Heart left ventricle (tissue), 16 donors: ENCODE results near the gene SORCS2. TPM values are rescaled to one million over a fixed set of nuclear protein-coding genes. Genes with fewer than 3 reads are reported as not detected.

Experiments
- ATAC-seq, 4 donors: fragments of 200-7000 bp; cut with Tn5 transposase; one replicate each; pipeline ENCODE4 v1.9.1; 2020 to 2022; ENCODE audit warnings: moderate library complexity in 4 of 4, mild to moderate bottlenecking in 3 of 4, moderate number of reproducible peaks in 1 of 4
- DNase-seq, 5 donors: peaks; one replicate each; pipeline ENCODE4 v3.0.0-alpha.2; 2020
- H3K27ac ChIP-seq, 12 donors: fragments of 200-600 bp; sonication (generic) in 4 of 12; one replicate each; pipeline versions ENCODE4 v1.5.0 to v1.8.0; 2016 to 2022; ENCODE audit warnings: mild to moderate bottlenecking in 2 of 12
- H3K27me3 ChIP-seq, 9 donors: fragments of 200-600 bp; sonication (generic) in 2 of 9; one replicate each; pipeline versions ENCODE4 v1.5.1 to v1.8.0; 2016 to 2022; ENCODE audit warnings: mild to moderate bottlenecking in 3 of 9
- H3K36me3 ChIP-seq, 9 donors: fragments of 200-600 bp; sonication (generic) in 2 of 9; one replicate each; pipeline versions ENCODE4 v1.5.0 to v1.8.0; 2018 to 2022; ENCODE audit warnings: mild to moderate bottlenecking in 2 of 9
- H3K4me1 ChIP-seq, 12 donors: fragments of 200-600 bp; sonication (generic) in 4 of 12; one replicate each; pipeline versions ENCODE4 v1.5.0 to v1.8.0; 2016 to 2022; ENCODE audit warnings: mild to moderate bottlenecking in 3 of 12
- H3K4me3 ChIP-seq, 12 donors: fragments of 200-600 bp; sonication (generic) in 4 of 12; one replicate each; pipeline versions ENCODE4 v1.5.0 to v1.8.0; 2017 to 2022; ENCODE audit warnings: mild to moderate bottlenecking in 9 of 12, moderate library complexity in 4 of 12
- H3K9me3 ChIP-seq, 12 donors: fragments of 200-600 bp; sonication (generic) in 4 of 12; one replicate each; pipeline versions ENCODE4 v1.5.0 to v1.8.0; 2016 to 2022; ENCODE audit warnings: mild to moderate bottlenecking in 1 of 12
- CTCF ChIP-seq, 12 donors: fragments of 200-600 bp; sonication (generic) in 4 of 12; IDR thresholded peaks; one replicate each; pipeline versions ENCODE4 v1.5.0 to v1.8.0; 2018 to 2022; ENCODE audit warnings: antibody characterized with exemption in 12 of 12, mild to moderate bottlenecking in 5 of 12
- POLR2A ChIP-seq, 2 donors: fragments of 450-650 bp; IDR thresholded peaks; one replicate each; pipeline ENCODE4 v1.6.1; 2017; ENCODE audit warnings: antibody characterized with exemption in 2 of 2, mild to moderate bottlenecking in 2 of 2, moderate library complexity in 2 of 2
- WGBS, 4 donors: extraction: QIAGEN DNeasy Blood & Tissue Kit in 2 of 4; methylation state at CpG; one replicate each; pipeline versions ENCODE4 v1.1.5 to v1.1.7; 2013 to 2018; 5-methylcytosine and 5-hydroxymethylcytosine counted together
- intact Hi-C, 10 donors: fragments of 100-400 bp; cut with DNase I; formaldehyde crosslinking; loops; one replicate each; pipeline versions ENCODE4 v1.11.1 to v1.14.2; 2022
- polyA plus RNA-seq, 2 donors: library from polyadenylated mRNA; stranded (reverse); fragments of 200-250 nt; gene quantifications; one replicate each; pipeline ENCODE4 v1.2.3, GENCODE V29; 2013
- total RNA-seq, 9 donors: library from RNA; depleted of rRNA in 2 of 9; stranded (reverse); fragments of >200 nt in 2 of 9; fragmentation: NEBNext Ultra II Directional in 3 of 9; extraction: Animal tissue kit (Norgen Biotek cat#: 25700) in 3 of 9; gene quantifications; one replicate each; pipeline versions ENCODE4 v1.1.0 to v1.2.4, GENCODE V29; 2016 to 2023
- donor health status: ischemic (EF 13 %, LVEDD 7.1; RV severe dilation, severe dysfunction).
- donor health status: healthy with polysubstance abuse.
- donor health status: DM: no; HTN: yes; CAD: no.
- donor health status: DM: no; HTN: no; CAD: no.
- donor health status: ischemic (EF 25% LVEDD 6.9; RV normal size, moderate dysfunction).
- donor health status: ischemic (EF 25% LVEDD 5.7; RV mildly dilated, moderate dysfunction).
- donor health status: healthy.
- donor health status: DM: yes; HTN: yes; CAD: no.
- donor health status: ischemic (EF 35%, LVEDD 5.7; RV mildly dilated, moderate dysfunction).
- donor health status: nonischemic (EF 11% LVEDD 7.7; RV severe dilation, severe dysfunction).
- donor health status: DM: yes; HTN: yes; CAD: no.
- donor health status: PGD.
- donor health status: ischemic (EF 29% LVEDD 5.4; RV normal size, mild dysfunction).
- donor health status: nonischemic (EF 23%, LVEDD 6.1; RV moderate dilation, normal function).

SORCS2 gene
- total and polyA plus RNA-seq, 11 donors = 0.28 to 5.5 (median 2.4) TPM

DNA sequence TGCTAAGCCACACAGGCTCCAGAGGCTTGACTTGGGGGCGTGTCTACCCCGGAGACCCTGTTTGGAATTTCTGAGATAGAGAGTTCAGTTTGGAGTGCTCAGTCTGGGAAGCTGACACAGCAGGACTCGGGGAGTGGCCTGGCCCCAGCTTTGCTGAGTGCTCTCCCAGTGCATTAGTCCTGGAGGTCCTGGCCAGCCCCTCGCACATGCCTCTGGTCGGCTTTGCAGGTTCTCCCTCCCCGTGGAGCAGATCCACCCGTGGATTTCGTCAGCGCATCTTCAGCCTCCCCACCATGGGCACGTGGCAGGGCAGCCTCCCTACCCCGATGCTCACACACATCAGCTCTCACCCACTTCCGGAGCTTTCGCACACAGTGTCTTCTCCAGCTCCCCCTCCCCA lies 177.2 kb downstream of the SORCS2 start:
- Histone ChIP-seq H3K4me3 (no peak overlapping the region), H3K9me3 (no peaks in the 10 kb centered on the region), H3K36me3 (no peaks in the 10 kb centered on the region), H3K27ac (no peak overlapping the region), H3K27me3 (peaks cover 0 to 17% (median 0%) of the 10 kb centered on the region in 9 donors), H3K4me1 (peaks cover 0 to 16% (median 8%) of the 10 kb centered on the region in 12 donors)
- no peak for TF ChIP-seq POLR2A (IDR thresholded peaks at IDR 0.05)
- TF ChIP-seq CTCF (IDR thresholded peaks at IDR 0.05) = no peak
- intact Hi-C loops = no loop called here
- ATAC-seq = no peak
- peak in 1 of 5 donors; percentile 49 for DNase-seq
- WGBS, 4 donors = 74 to 82% (median 75%) methylated on average over 13 of the region's 13 CpGs

DNA sequence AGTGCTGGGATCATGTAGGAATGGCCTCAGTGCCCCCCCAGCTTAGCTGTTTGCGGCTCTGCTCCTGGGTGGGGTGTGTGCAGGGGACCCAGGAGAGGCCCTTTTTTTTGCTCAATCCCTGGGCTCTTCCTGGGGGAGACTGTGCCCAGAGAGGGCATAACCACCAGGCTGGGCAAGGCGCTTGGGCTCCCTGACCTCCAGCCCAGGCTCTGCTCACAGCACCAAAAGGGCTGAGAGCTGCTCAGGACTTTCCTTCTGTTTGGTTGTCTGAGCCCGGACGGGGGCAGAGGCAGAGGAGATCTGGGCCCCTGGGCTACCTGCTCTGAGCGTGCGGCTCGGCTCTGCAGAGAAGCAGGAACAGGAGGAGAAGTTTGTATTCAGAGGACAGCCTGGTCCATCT lies 177.7 kb downstream of the SORCS2 start:
- ATAC-seq (no peak), DNase-seq (peak in 1 of 5 donors; percentile 7)
- TF ChIP-seq CTCF (IDR thresholded peaks at IDR 0.05) (no peak), POLR2A (IDR thresholded peaks at IDR 0.05) (no peak)
- intact Hi-C loops = no loop called here
- no peak overlapping the region for H3K27ac ChIP-seq
- H3K36me3 ChIP-seq = no peaks in the 10 kb centered on the region
- H3K4me1 ChIP-seq = peaks cover 0 to 12% (median 5%) of the 10 kb centered on the region in 12 donors
- peaks cover 0 to 17% (median 0%) of the 10 kb centered on the region in 9 donors for H3K27me3 ChIP-seq
- H3K9me3 ChIP-seq = no peaks in the 10 kb centered on the region
- no peak overlapping the region for H3K4me3 ChIP-seq
- 74 to 89% (median 84%) methylated on average over 7 of the region's 7 CpGs for WGBS, 4 donors

DNA sequence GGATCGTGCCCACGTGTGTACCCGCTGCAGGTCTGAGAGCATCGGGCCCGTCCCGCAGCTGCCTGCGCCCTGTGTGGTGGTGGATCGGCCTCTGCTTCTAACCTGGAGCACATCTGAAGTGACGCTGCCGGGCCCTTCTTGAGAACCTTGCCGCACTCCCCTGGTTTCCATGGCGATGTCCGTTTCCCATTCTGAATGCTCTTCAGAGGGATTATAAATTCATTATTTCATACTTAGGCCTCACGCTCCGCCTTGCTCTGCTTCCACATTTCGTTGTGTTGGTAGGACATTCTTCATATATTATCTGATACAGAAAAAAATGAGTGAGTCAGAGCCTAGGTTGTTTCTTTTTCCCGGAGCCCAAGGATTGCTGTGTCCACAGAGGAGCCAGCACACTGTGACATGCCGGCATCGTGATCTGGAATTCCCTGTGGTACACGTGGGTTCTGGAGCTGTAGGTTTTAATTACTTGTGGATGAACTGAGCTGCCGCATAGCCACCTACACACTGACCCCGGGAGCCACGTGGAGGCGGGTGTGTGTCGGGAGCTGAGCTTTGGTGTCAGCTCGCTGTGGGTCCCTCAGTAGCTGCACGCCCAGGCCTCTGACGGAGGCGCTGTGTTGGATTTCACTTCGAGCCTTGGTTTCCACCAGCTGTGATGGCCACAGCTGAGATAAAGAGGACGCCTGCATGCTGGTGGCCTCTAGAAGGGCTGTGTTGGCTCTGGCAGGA lies 179.0 kb downstream of the SORCS2 start:
- no peak overlapping the region for H3K27ac ChIP-seq
- H3K4me3 ChIP-seq = no peak overlapping the region
- intact Hi-C loops = no loop called here
- ATAC-seq (no peak), DNase-seq (peak in 1 of 5 donors; percentile 52)
- WGBS, 4 donors = 79 to 86% (median 84%) methylated on average over 25 to 31 of the region's 31 CpGs
- H3K27me3 ChIP-seq = peaks cover 0 to 17% (median 0%) of the 10 kb centered on the region in 9 donors
- H3K9me3 ChIP-seq = no peaks in the 10 kb centered on the region
- no peaks in the 10 kb centered on the region for H3K36me3 ChIP-seq
- no peaks in the 10 kb centered on the region for H3K4me1 ChIP-seq
- TF ChIP-seq CTCF (IDR thresholded peaks at IDR 0.05) (no peak), POLR2A (IDR thresholded peaks at IDR 0.05) (no peak)

- H3K27ac ChIP-seq = no peak overlapping the region
- H3K9me3 ChIP-seq = no peaks in the 10 kb centered on the region
- H3K36me3 ChIP-seq = no peaks in the 10 kb centered on the region
- intact Hi-C loops = no loop called here
- 76 to 87% (median 81%) methylated on average over 13 of the region's 13 CpGs for WGBS, 4 donors
- ATAC-seq = no peak
- TF ChIP-seq POLR2A (IDR thresholded peaks at IDR 0.05) = no peak
- no peak for TF ChIP-seq CTCF (IDR thresholded peaks at IDR 0.05)
- peaks cover 0 to 12% (median 0%) of the 10 kb centered on the region in 9 donors for H3K27me3 ChIP-seq
- DNase-seq = peak in 1 of 5 donors; percentile 28
- H3K4me3 ChIP-seq = no peak overlapping the region
- peaks cover 0 to 8% (median 0%) of the 10 kb centered on the region in 12 donors for H3K4me1 ChIP-seq
Measured at GRCh38 chr4:7372673-7373072, 180.3 kb downstream of the SORCS2 start.
